Measurements from ENCODE around the gene RAB7A.
"Not testable (repeated sequence)": the region's sequence is repeated elsewhere in the genome, so short reads cannot be mapped to it uniquely, and the experiment has no call there.

The RAB7A gene

DNA sequence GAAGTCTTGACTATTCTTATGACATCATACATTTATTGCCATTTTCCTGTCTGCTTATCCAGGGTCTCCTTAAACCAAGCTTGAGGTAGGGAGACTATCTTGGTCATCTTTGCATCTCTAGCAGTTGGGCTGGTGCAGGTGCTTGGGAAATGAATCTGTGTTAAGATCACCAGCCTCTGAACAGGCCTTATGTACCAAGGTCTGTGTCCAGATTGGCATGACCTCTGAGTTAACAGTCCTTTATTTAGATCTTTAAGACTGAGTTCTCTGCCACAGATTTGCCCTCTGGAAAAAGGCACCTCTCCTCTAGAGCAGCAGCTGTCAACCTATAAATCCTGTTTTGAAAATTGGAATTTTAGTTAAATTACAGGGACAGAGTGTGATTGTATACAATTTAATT is 35.4 kb downstream of the RAB7A start:
- H3K4me3 ChIP-seq (ENCODE audit: low read depth, low read length): no peak overlapping the region
- H3K27ac ChIP-seq: no peak overlapping the region
- H3K9me3 ChIP-seq (ENCODE audit: severe bottlenecking): no peaks in the 10 kb centered on the region
- no peaks in the 10 kb centered on the region for H3K27me3 ChIP-seq (ENCODE audit: insufficient read depth, low read depth, severe bottlenecking)
- TF ChIP-seq, protein P1, sequence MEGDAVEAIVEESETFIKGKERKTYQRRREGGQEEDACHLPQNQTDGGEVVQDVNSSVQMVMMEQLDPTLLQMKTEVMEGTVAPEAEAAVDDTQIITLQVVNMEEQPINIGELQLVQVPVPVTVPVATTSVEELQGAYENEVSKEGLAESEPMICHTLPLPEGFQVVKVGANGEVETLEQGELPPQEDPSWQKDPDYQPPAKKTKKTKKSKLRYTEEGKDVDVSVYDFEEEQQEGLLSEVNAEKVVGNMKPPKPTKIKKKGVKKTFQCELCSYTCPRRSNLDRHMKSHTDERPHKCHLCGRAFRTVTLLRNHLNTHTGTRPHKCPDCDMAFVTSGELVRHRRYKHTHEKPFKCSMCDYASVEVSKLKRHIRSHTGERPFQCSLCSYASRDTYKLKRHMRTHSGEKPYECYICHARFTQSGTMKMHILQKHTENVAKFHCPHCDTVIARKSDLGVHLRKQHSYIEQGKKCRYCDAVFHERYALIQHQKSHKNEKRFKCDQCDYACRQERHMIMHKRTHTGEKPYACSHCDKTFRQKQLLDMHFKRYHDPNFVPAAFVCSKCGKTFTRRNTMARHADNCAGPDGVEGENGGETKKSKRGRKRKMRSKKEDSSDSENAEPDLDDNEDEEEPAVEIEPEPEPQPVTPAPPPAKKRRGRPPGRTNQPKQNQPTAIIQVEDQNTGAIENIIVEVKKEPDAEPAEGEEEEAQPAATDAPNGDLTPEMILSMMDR (IDR thresholded peaks at IDR 0.05; ENCODE audit: low read depth, low read length): no peak
- no peak for DNase-seq
- no peaks in the 10 kb centered on the region for H3K36me3 ChIP-seq

DNA sequence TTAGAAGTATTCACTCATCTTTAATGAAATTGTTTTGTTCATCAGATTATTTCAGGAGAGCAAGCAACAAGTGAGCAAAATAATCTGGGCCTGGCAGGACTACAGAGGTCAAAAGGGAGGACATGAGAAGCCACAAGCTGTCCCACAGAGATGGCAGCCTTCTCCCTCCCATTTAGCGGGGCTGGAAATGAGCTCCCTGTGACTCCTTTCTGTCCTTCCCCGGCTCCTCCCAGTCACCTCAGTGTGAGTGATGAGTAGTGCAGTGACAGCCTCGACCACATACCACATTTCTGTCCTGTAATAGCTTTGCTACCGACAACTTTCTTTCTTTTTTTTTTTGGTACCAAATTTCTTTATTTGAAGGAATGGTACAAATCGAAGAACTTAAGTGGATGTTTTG is 38.0 kb downstream of the RAB7A start:
- Histone ChIP-seq H3K9me3 (ENCODE audit: severe bottlenecking) (no peaks in the 10 kb centered on the region), H3K27me3 (ENCODE audit: insufficient read depth, low read depth, severe bottlenecking) (no peaks in the 10 kb centered on the region), H3K4me3 (ENCODE audit: low read depth, low read length) (no peak overlapping the region), H3K27ac (no peak overlapping the region), H3K36me3 (no peaks in the 10 kb centered on the region)
- TF ChIP-seq, protein P1 (IDR thresholded peaks at IDR 0.05; ENCODE audit: low read depth, low read length): no peak
- DNase-seq: no peak

DNA sequence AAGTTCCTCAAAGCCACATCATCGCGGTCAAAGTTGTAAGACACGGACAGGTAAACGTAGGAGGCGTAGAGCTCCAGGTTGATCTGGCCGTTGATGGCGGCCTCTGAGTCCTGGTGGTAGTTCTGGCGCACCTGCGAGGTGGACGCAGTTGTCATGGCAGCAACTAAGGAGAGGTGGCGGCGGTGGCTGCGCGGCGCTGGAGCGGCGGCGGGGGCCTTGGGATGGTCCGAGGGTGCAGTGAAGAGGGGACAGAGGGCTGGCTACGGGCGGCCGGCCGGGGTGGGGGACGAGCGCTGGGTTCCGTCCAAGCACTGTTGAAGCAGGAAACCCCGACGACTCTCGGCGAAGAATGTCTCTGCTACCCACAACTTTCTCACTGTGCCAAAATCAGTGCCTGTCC is 38.9 kb downstream of the RAB7A start:
- no peaks in the 10 kb centered on the region for H3K9me3 ChIP-seq (ENCODE audit: severe bottlenecking)
- H3K27me3 ChIP-seq (ENCODE audit: insufficient read depth, low read depth, severe bottlenecking): no peaks in the 10 kb centered on the region
- DNase-seq: no peak
- H3K36me3 ChIP-seq: no peaks in the 10 kb centered on the region
- no peak overlapping the region for H3K4me3 ChIP-seq (ENCODE audit: low read depth, low read length)
- no peak overlapping the region for H3K27ac ChIP-seq
- TF ChIP-seq, protein P1 (IDR thresholded peaks at IDR 0.05; ENCODE audit: low read depth, low read length): no peak

DNA sequence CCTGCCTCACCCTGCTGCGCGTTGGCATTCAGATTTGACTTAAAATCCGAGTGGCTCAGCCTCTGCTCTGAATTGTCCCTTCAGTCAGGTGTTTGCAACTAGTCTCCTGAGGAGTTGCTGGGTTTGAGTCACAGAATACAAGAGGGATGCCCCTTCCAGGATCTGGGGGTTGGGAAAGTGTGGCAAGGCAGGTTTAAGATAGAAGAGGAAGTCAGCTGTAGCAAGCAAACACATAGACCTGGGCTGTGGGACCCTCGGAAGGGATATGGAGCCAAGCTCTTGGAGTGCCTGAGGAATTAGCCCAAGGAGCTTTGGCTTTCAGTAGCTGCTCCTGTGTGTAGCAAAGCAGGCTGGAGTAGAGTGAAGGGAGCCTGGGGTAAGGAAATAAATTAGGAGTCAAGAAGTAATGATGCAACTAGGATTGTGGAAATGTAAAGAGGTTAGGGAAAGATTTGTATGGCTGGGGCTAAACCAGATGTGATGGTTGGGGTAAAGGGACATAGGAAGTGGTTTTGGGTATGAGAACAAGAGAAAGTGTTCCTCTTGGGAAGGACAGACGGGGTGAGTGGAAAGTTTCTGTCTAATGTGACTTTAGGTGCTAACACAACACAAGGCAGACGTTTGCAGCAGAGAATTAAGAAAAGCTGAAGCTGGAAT is 41.2 kb downstream of the RAB7A start:
- TF ChIP-seq, protein P1 (IDR thresholded peaks at IDR 0.05; ENCODE audit: low read depth, low read length): no peak
- no peaks in the 10 kb centered on the region for H3K27me3 ChIP-seq (ENCODE audit: insufficient read depth, low read depth, severe bottlenecking)
- H3K9me3 ChIP-seq (ENCODE audit: severe bottlenecking): no peaks in the 10 kb centered on the region
- no peak overlapping the region for H3K4me3 ChIP-seq (ENCODE audit: low read depth, low read length)
- H3K27ac ChIP-seq: no peak overlapping the region
- DNase-seq: no peak
- H3K36me3 ChIP-seq: no peaks in the 10 kb centered on the region

DNA sequence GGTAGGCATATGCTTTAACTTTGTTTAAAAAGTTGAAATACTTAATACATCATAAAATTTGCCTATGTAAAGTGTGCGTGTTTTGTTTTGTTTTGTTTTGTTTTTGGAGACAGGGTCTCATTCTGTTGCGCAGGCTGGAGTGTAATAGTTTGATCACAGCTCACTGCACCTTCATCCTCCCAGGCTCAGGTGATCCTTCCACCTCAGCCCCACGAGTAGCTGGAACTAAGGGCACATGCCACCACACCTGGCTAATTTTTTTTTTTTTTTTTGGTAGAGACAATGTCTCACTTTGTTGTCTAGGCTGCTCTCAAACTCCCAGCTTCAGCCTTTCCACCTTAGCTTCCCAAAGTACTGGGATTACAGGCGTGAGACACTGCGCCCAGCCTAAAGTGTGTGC is 42.5 kb downstream of the RAB7A start:
- H3K4me3 ChIP-seq (ENCODE audit: low read depth, low read length): no peak overlapping the region
- H3K27me3 ChIP-seq (ENCODE audit: insufficient read depth, low read depth, severe bottlenecking): no peaks in the 10 kb centered on the region
- no peak for DNase-seq
- H3K36me3 ChIP-seq: no peaks in the 10 kb centered on the region
- no peak overlapping the region for H3K27ac ChIP-seq
- H3K9me3 ChIP-seq (ENCODE audit: severe bottlenecking): no peaks in the 10 kb centered on the region
- TF ChIP-seq, protein P1 (IDR thresholded peaks at IDR 0.05; ENCODE audit: low read depth, low read length): no peak

DNA sequence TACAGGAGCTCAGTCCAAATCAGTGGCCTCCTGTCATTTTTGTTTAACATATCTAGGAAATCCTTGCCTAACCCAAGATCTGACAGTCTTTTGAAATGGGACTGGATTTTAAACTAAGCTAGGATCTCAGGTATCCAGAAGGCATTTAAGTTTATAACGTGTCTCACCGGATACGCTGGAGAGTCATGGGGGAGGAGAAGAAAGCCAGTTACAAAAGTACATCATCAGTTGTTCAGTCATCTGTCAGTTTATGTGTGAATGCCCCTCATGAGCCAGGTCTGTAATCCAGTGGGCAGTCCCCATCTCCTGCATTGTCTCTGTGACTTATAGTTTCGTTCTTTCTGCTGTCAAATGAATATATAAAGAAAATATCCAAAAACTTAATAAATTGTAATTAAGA is 44.4 kb downstream of the RAB7A start:
- DNase-seq: no peak
- Histone ChIP-seq H3K4me3 (ENCODE audit: low read depth, low read length) (no peak overlapping the region), H3K9me3 (ENCODE audit: severe bottlenecking) (no peaks in the 10 kb centered on the region), H3K27me3 (ENCODE audit: insufficient read depth, low read depth, severe bottlenecking) (no peaks in the 10 kb centered on the region), H3K36me3 (no peaks in the 10 kb centered on the region), H3K27ac (no peak overlapping the region)
- TF ChIP-seq, protein P1 (IDR thresholded peaks at IDR 0.05; ENCODE audit: low read depth, low read length): no peak

DNA sequence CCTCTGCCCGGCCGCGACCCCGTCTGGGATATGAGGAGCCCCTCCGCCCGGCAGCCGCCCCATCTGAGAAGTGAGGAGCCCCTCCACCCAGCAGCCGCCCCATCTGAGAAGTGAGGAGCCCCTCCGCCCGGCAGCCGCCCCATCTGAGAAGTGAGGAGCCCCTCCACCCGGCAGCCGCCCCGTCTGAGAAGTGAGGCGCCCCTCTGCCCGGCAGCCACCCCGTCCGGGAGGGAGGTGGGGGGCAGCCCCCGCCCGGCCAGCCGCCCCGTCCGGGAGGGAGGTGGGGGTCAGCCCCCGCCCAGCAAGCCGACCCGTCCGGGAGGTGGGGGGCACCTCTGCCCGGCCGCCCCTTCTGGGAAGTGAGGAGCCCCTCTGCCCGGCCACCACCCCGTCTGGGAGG is 47.2 kb downstream of the RAB7A start:
- H3K27me3 ChIP-seq (ENCODE audit: insufficient read depth, low read depth, severe bottlenecking); H3K9me3 ChIP-seq (ENCODE audit: severe bottlenecking); DNase-seq; H3K27ac ChIP-seq; H3K36me3 ChIP-seq; H3K4me3 ChIP-seq (ENCODE audit: low read depth, low read length): not testable (repeated sequence)

DNA sequence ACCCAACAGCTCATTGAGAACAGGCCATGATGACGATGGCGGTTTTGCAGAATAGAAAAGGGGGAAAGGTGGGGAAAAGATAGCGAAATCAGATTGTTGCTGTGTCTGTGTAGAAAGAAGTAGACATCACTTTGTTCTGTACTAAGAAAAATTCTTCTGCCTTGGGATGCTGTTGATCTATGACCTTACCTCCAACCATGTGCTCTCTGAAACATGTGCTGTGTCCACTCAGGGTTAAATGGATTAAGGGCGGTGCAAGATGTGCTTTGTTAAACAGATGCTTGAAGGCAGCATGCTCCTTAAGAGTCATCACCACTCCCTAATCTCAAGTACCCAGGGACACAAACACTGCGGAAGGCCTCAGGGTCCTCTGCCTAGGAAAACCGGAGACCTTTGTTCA is 47.6 kb downstream of the RAB7A start:
- not testable (repeated sequence) for H3K9me3 ChIP-seq (ENCODE audit: severe bottlenecking); H3K4me3 ChIP-seq (ENCODE audit: low read depth, low read length); H3K27ac ChIP-seq; H3K27me3 ChIP-seq (ENCODE audit: insufficient read depth, low read depth, severe bottlenecking); DNase-seq; H3K36me3 ChIP-seq

Measured in WERI-Rb-1 (cell line).